IPS-20b (cell line): ENCODE data around the gene PGAM5.
A peak's percentile ranks its signal among the peaks of the same experiment; 100 is the strongest.
"Not testable (repeated sequence)": the region's sequence is repeated elsewhere in the genome, so short reads cannot be mapped to it uniquely, and the experiment has no call there.

Experiments used
- H3K27ac ChIP-seq: one replicate; pipeline ENCODE4 v1.5.1; 2013; ENCODE audit warnings: low read length
- H3K27me3 ChIP-seq: 2 replicates; pipeline ENCODE4 v1.6.1; 2013; ENCODE audit warnings: mild to moderate bottlenecking, low read length, inconsistent platforms; ENCODE audit not compliant: insufficient read depth
- H3K36me3 ChIP-seq: 2 replicates; pipeline ENCODE4 v1.6.1; 2013; ENCODE audit warnings: low read depth, mild to moderate bottlenecking, inconsistent platforms, low read length, moderate library complexity; ENCODE audit not compliant: insufficient read depth
- H3K4me1 ChIP-seq: 2 replicates; pipeline ENCODE4 v1.6.1; 2013; ENCODE audit warnings: mild to moderate bottlenecking, control low read depth, inconsistent platforms, low read length, moderate library complexity; ENCODE audit not compliant: insufficient read depth
- H3K4me3 ChIP-seq: 2 replicates; pipeline ENCODE4 v1.5.1; 2013; ENCODE audit warnings: mild to moderate bottlenecking, low read length, inconsistent platforms
- H3K9ac ChIP-seq: 2 replicates; pipeline ENCODE4 v1.6.1; 2013; ENCODE audit warnings: low read depth, mild to moderate bottlenecking, inconsistent platforms, low read length, moderate library complexity
- H3K9me3 ChIP-seq: 2 replicates; pipeline ENCODE4 v1.6.1; 2013; ENCODE audit warnings: mild to moderate bottlenecking, low read depth, low read length, inconsistent platforms; ENCODE audit not compliant: insufficient read depth

The PGAM5 gene

GRCh38 chr12:132672678-132673077 is 38.0 kb upstream of the PGAM5 start:
- Histone ChIP-seq H3K4me1 (no peaks in the 10 kb centered on the region), H3K4me3 (no peak overlapping the region), H3K27ac (no peak overlapping the region), H3K9ac (no peak overlapping the region), H3K9me3 (no peaks in the 10 kb centered on the region), H3K27me3 (no peaks in the 10 kb centered on the region), H3K36me3 (peaks cover 93% of the 10 kb centered on the region)

- Histone ChIP-seq H3K9ac (no peak overlapping the region), H3K4me1 (no peaks in the 10 kb centered on the region), H3K9me3 (no peaks in the 10 kb centered on the region), H3K27me3 (no peaks in the 10 kb centered on the region), H3K36me3 (peaks cover 93% of the 10 kb centered on the region), H3K27ac (no peak overlapping the region), H3K4me3 (no peak overlapping the region)
These were observed 37.1 kb upstream of the PGAM5 start for GRCh38 chr12:132673288-132674179.

- Histone ChIP-seq H3K4me3 (no peak overlapping the region), H3K9ac (no peak overlapping the region), H3K27ac (no peak overlapping the region), H3K27me3 (no peaks in the 10 kb centered on the region), H3K9me3 (no peaks in the 10 kb centered on the region), H3K4me1 (no peaks in the 10 kb centered on the region), H3K36me3 (peaks cover 93% of the 10 kb centered on the region)
These were observed 36.1 kb upstream of the PGAM5 start for GRCh38 chr12:132674561-132674960.

- Histone ChIP-seq H3K36me3 (peaks cover 93% of the 10 kb centered on the region), H3K4me3 (no peak overlapping the region), H3K27me3 (no peaks in the 10 kb centered on the region), H3K9ac (no peak overlapping the region), H3K9me3 (no peaks in the 10 kb centered on the region), H3K4me1 (no peaks in the 10 kb centered on the region), H3K27ac (no peak overlapping the region)
These were observed 34.7 kb upstream of the PGAM5 start for GRCh38 chr12:132675757-132676432.

- H3K27me3 ChIP-seq = no peaks in the 10 kb centered on the region
- no peak overlapping the region for H3K4me3 ChIP-seq
- H3K9ac ChIP-seq = no peak overlapping the region
- no peak overlapping the region for H3K27ac ChIP-seq
- no peaks in the 10 kb centered on the region for H3K9me3 ChIP-seq
- no peaks in the 10 kb centered on the region for H3K4me1 ChIP-seq
- peaks cover 77% of the 10 kb centered on the region for H3K36me3 ChIP-seq
These were observed 33.1 kb upstream of the PGAM5 start for GRCh38 chr12:132677492-132677891.

GRCh38 chr12:132685400-132685799 is 25.2 kb upstream of the PGAM5 start:
- Histone ChIP-seq H3K9ac (0 out of 2 replicates have a peak overlapping the region, but pooled peaks have one; percentile 56), H3K9me3 (no peaks in the 10 kb centered on the region), H3K4me1 (0 out of 2 replicates have a peak, but pooled peaks cover 4% of the 10 kb centered on the region), H3K4me3 (peak overlapping the region; percentile 73; the same call in 1 of the 2 replicates), H3K27me3 (peaks cover 9% of the 10 kb centered on the region), H3K36me3 (peaks cover 11% of the 10 kb centered on the region), H3K27ac (no peak overlapping the region)

GRCh38 chr12:132686825-132687210 is 23.8 kb upstream of the PGAM5 start:
- Histone ChIP-seq H3K27ac (no peak overlapping the region), H3K4me1 (0 out of 2 replicates have a peak, but pooled peaks cover 4% of the 10 kb centered on the region), H3K9me3 (no peaks in the 10 kb centered on the region), H3K36me3 (peaks cover 23% of the 10 kb centered on the region), H3K27me3 (peaks cover 9% of the 10 kb centered on the region), H3K4me3 (peak overlapping the region; percentile 73; the same call in 1 of the 2 replicates), H3K9ac (peak overlapping the region; percentile 72)

GRCh38 chr12:132687211-132688164 is 23.2 kb upstream of the PGAM5 start, which contains the start of the genes POLE and PXMP2:
Gene POLE, minus strand, starts transcription at chr12:132687342. Its CDS starts 27 bp downstream, at chr12:132687315.
Gene PXMP2, plus strand, starts transcription at chr12:132687587. Its CDS starts 84 bp downstream, at chr12:132687671.
- H3K36me3 ChIP-seq = peaks cover 23% of the 10 kb centered on the region
- no peak within 1 kb of the TSS for H3K27ac ChIP-seq
- H3K4me1 ChIP-seq = 0 out of 2 replicates have a peak, but pooled peaks cover 4% of the 10 kb centered on the region
- H3K9ac ChIP-seq = peak within 1 kb of the TSS; percentile 72
- peaks cover 9% of the 10 kb centered on the region for H3K27me3 ChIP-seq
- peak within 1 kb of the TSS; percentile 73 for H3K4me3 ChIP-seq
- no peaks in the 10 kb centered on the region for H3K9me3 ChIP-seq

- no peaks in the 10 kb centered on the region for H3K9me3 ChIP-seq
- peak overlapping the region; percentile 49; the same call in 1 of the 2 replicates for H3K9ac ChIP-seq
- 0 out of 2 replicates have a peak, but pooled peaks cover 4% of the 10 kb centered on the region for H3K4me1 ChIP-seq
- peak overlapping the region; percentile 51 for H3K4me3 ChIP-seq
- peaks cover 23% of the 10 kb centered on the region for H3K36me3 ChIP-seq
- H3K27ac ChIP-seq = no peak overlapping the region
- H3K27me3 ChIP-seq = peaks cover 9% of the 10 kb centered on the region
These were observed 21.4 kb upstream of the PGAM5 start for GRCh38 chr12:132689227-132689626.

GRCh38 chr12:132690112-132690511 is 20.5 kb upstream of the PGAM5 start:
- no peak overlapping the region for H3K27ac ChIP-seq
- H3K4me1 ChIP-seq = 0 out of 2 replicates have a peak, but pooled peaks cover 4% of the 10 kb centered on the region
- peaks cover 24% of the 10 kb centered on the region for H3K36me3 ChIP-seq
- H3K4me3 ChIP-seq = no peak overlapping the region
- peaks cover 9% of the 10 kb centered on the region for H3K27me3 ChIP-seq
- no peak overlapping the region for H3K9ac ChIP-seq
- no peaks in the 10 kb centered on the region for H3K9me3 ChIP-seq

- H3K4me3 ChIP-seq, H3K9ac ChIP-seq, H3K9me3 ChIP-seq, H3K4me1 ChIP-seq, H3K27me3 ChIP-seq, H3K27ac ChIP-seq: not testable (repeated sequence)
- peaks cover 35% of the 10 kb centered on the region for H3K36me3 ChIP-seq
These were observed 18.6 kb upstream of the PGAM5 start for GRCh38 chr12:132692030-132692429.
